HepG2 (cell line): ENCODE data around the gene ZFHX3. TPM values are rescaled to one million over a fixed set of nuclear protein-coding genes. Genes with fewer than 3 reads are reported as not detected.

Experiments
- ATAC-seq: fragments of 200-7000 bp; cut with Tn5 transposase; 3 replicates; pipeline ENCODE4 v1.9.1; 2020; ENCODE audit warnings: mild to moderate bottlenecking, moderate library complexity
- BruUV-seq: library from RNA; stranded (reverse); fragments of 400-500 nt; replicated peaks from 2 replicates; lab custom pipeline; 2021; lab: Mats Ljungman, UMichigan
- CTCF ChIA-PET: fragments of 300-600 bp; formaldehyde crosslinking; extraction: SDS; loops from one replicate; lab custom pipeline; 2021; ENCODE audit warnings: low total read pairs, inconsistent platforms, low intra/inter-chr PET ratio; lab: Yijun Ruan, JAX
- POLR2A ChIA-PET: fragments of 350-600 bp; sonication (Branson Sonifier 250); formaldehyde crosslinking; loops from one replicate; lab custom pipeline; 2020; ENCODE audit warnings: antibody characterized with exemption, inconsistent platforms; lab: Yijun Ruan, JAX
- DNase-seq: peaks from one replicate; pipeline ENCODE4 v3.0.0-alpha.2; 2015; ENCODE audit warnings: low spot score
- FAIRE-seq: peaks from 3 replicates; lab custom pipeline; 2011; peaks lifted over from hg19 to GRCh38; lab: Jason Lieb, UNC
- H2AFZ ChIP-seq: one replicate; pipeline ENCODE4 v1.6.1; 2011; ENCODE audit warnings: low read length, inconsistent platforms
- H3K27ac ChIP-seq: fragments of 300-600 bp; 3 replicates; pipeline ENCODE4 v1.8.0; 2011; ENCODE audit warnings: mixed run types, mild to moderate bottlenecking, mixed read lengths, low read length, inconsistent platforms; ENCODE audit not compliant: insufficient read depth; ENCODE audit errors: extremely low read length
- H3K27me3 ChIP-seq, 2 experiments: fragments of 200-600 bp in 1 of 2; 2 replicates in 1 of 2; 3 replicates in 1 of 2; pipeline versions ENCODE4 v1.6.0 to v1.8.0; 2011; ENCODE audit warnings: low read length in 2 of 2, mild to moderate bottlenecking in 2 of 2, moderate library complexity in 2 of 2, inconsistent platforms in 1 of 2; ENCODE audit not compliant: insufficient read depth in 2 of 2, control insufficient read depth in 1 of 2
- H3K36me3 ChIP-seq, 2 experiments: fragments of 200-600 bp in 1 of 2; replicated peaks in 1 of 2; 2 replicates in 1 of 2; 3 replicates in 1 of 2; pipeline versions ENCODE4 v1.5.1 to v1.8.0; 2011; ENCODE audit warnings: low read length in 2 of 2, inconsistent platforms in 1 of 2; ENCODE audit not compliant: insufficient read depth in 2 of 2, control insufficient read depth in 1 of 2
- H3K4me1 ChIP-seq: 2 replicates; pipeline ENCODE4 v1.5.1; 2012; ENCODE audit warnings: low read length, inconsistent platforms; ENCODE audit not compliant: insufficient read depth
- H3K4me2 ChIP-seq: 2 replicates; pipeline ENCODE4 v1.6.0; 2011; ENCODE audit warnings: low read depth, low read length, inconsistent platforms
- H3K4me3 ChIP-seq, 3 experiments: fragments of 200-600 bp in 1 of 3; sonication (generic), shearing (Covaris generic) in 1 of 3; replicated peaks in 1 of 3; 2 replicates each; pipeline ENCODE4 v1.5.1; 2011 to 2016; ENCODE audit warnings: low read length in 3 of 3, inconsistent platforms in 2 of 3, low read depth in 2 of 3, mild to moderate bottlenecking in 2 of 3, control low read depth in 1 of 3, mixed read lengths in 1 of 3; ENCODE audit not compliant: insufficient read depth in 1 of 3
- H3K79me2 ChIP-seq: one replicate; pipeline ENCODE4 v1.6.1; 2011; ENCODE audit warnings: low read length, inconsistent platforms; ENCODE audit not compliant: insufficient read depth
- H3K9ac ChIP-seq: 2 replicates; pipeline ENCODE4 v1.6.0; 2011; ENCODE audit warnings: mild to moderate bottlenecking, low read depth, low read length, inconsistent platforms; ENCODE audit not compliant: insufficient read depth
- H3K9me3 ChIP-seq: 2 replicates; pipeline ENCODE4 v1.5.1; 2012; ENCODE audit warnings: mild to moderate bottlenecking, low read length
- H4K20me1 ChIP-seq: 2 replicates; pipeline ENCODE4 v1.6.0; 2011; ENCODE audit warnings: inconsistent platforms, mild to moderate bottlenecking, low read length, moderate library complexity; ENCODE audit not compliant: insufficient read depth
- HOXA9 ChIP-seq: sonication (generic); formaldehyde crosslinking; IDR thresholded peaks from 2 replicates; pipeline ENCODE4 v1.8.1; 2022; ENCODE audit warnings: missing genetic modification reagents, mild to moderate bottlenecking, moderate library complexity, borderline replicate concordance
- KLF12 ChIP-seq: sonication (generic); formaldehyde crosslinking; IDR thresholded peaks from 2 replicates; pipeline ENCODE4 v1.4.0; 2020; ENCODE audit warnings: missing genetic modification reagents, borderline replicate concordance
- KLF13 ChIP-seq: sonication (generic); formaldehyde crosslinking; IDR thresholded peaks from 2 replicates; pipeline ENCODE4 v1.4.0; 2020; ENCODE audit warnings: mild to moderate bottlenecking, missing genetic modification reagents
- NFE2L1 ChIP-seq: sonication (generic); formaldehyde crosslinking; IDR thresholded peaks from 2 replicates; pipeline ENCODE4 v1.4.0; 2020; ENCODE audit warnings: missing genetic modification reagents, mild to moderate bottlenecking, borderline replicate concordance
- PLRG1 ChIP-seq: fragments of 450-650 bp; conservative IDR thresholded peaks from 2 replicates; pipeline ENCODE4 v1.6.1; 2016
- RCOR2 ChIP-seq: IDR thresholded peaks from 2 replicates; pipeline ENCODE4 v1.6.1; 2016; ENCODE audit warnings: missing biosample characterization, missing genetic modification reagents
- RFXANK ChIP-seq: IDR thresholded peaks from 2 replicates; pipeline ENCODE4 v1.6.1; 2016
- SCMH1 ChIP-seq: sonication (generic); formaldehyde crosslinking; IDR thresholded peaks from 2 replicates; pipeline ENCODE4 v1.9.0; 2021; ENCODE audit warnings: missing genetic modification reagents, mild to moderate bottlenecking, borderline replicate concordance
- SMC3 ChIP-seq: IDR thresholded peaks from 2 replicates; pipeline ENCODE4 v1.6.1; 2011; ENCODE audit warnings: low read length, improper control_type of control experiment
- SNAPC2 ChIP-seq: sonication (generic); formaldehyde crosslinking; IDR thresholded peaks from 2 replicates; pipeline ENCODE4 v1.8.1; 2022; ENCODE audit warnings: mild to moderate bottlenecking, missing genetic modification reagents
- ZFYVE20 ChIP-seq: sonication (generic); formaldehyde crosslinking; IDR thresholded peaks from 2 replicates; pipeline ENCODE4 v1.8.0; 2023; ENCODE audit warnings: low read depth, mild to moderate bottlenecking, moderate library complexity, missing genetic modification reagents, borderline replicate concordance
- ZNF430 ChIP-seq: sonication (generic); formaldehyde crosslinking; IDR thresholded peaks from 2 replicates; pipeline ENCODE4 v1.9.0; 2021; ENCODE audit warnings: mild to moderate bottlenecking, missing genetic modification reagents
- ZNF550 ChIP-seq: sonication (generic); formaldehyde crosslinking; IDR thresholded peaks from 2 replicates; pipeline ENCODE4 v1.4.0; 2020; ENCODE audit warnings: mild to moderate bottlenecking, missing genetic modification reagents, borderline replicate concordance
- ZNF678 ChIP-seq: sonication (generic); formaldehyde crosslinking; IDR thresholded peaks from 2 replicates; pipeline ENCODE4 v1.4.0; 2020; ENCODE audit warnings: mild to moderate bottlenecking, missing genetic modification reagents
- WGBS: methylation state at CpG from one replicate; pipeline ENCODE4 v1.1.6; 2017; ENCODE audit warnings: low lambda C conversion rate; 5-methylcytosine and 5-hydroxymethylcytosine counted together
- in situ Hi-C: cut with HindIII; loops from 2 replicates; pipeline ENCODE4 v1.10.0; 2017; ENCODE audit warnings: low pct_unique_long_range_greater_than_20kb; ENCODE audit not compliant: extremely low pct_ligation_motif_present
- intact Hi-C: fragments of 100-400 bp; cut with micrococcal nuclease; formaldehyde crosslinking; loops from one replicate; pipeline ENCODE4 v1.10.0; 2022; ENCODE audit not compliant: unreplicated experiment
- polyA plus RNA-seq, 8 experiments: library from polyadenylated mRNA; depleted of rRNA in 3 of 8; stranded (reverse) in 7 of 8; unstranded in 1 of 8; fragments of >200 nt; fragmentation: Illumina TruSeq in 4 of 8; extraction: Trizol in 4 of 8; gene quantifications; 2 replicates each; pipeline versions ENCODE4 v1.2.1 to v1.2.3, GENCODE V29; 2011 to 2016; ENCODE audit warnings: low read depth in 4 of 8, missing spikeins in 1 of 8, mixed read lengths in 1 of 8; ENCODE audit not compliant: insufficient read depth in 1 of 8
- total RNA-seq, 5 experiments: library from RNA; depleted of rRNA; stranded (reverse); fragments of >200 nt; fragmentation: Illumina TruSeq; extraction: Trizol; gene quantifications; 2 replicates each; pipeline ENCODE4 v1.2.3, GENCODE V29; 2016; ENCODE audit warnings: low read depth in 1 of 5
- TF ChIP-seq, protein P1 (sequence below): sonication (generic); formaldehyde crosslinking; IDR thresholded peaks from 2 replicates; pipeline ENCODE4 v1.9.0; 2021; ENCODE audit warnings: missing genetic modification reagents, borderline replicate concordance
- TF ChIP-seq, protein P2 (sequence below): sonication (generic); formaldehyde crosslinking; IDR thresholded peaks from 2 replicates; pipeline ENCODE4 v1.5.0; 2020; ENCODE audit warnings: mild to moderate bottlenecking, missing genetic modification reagents

Gene ZFHX3
- total and polyA plus RNA-seq, 2 of the 13 experiments (the other 11 are each of a cell fraction or from before 2014, with no cell fraction given): 5.0 to 6.0 TPM

DNA sequence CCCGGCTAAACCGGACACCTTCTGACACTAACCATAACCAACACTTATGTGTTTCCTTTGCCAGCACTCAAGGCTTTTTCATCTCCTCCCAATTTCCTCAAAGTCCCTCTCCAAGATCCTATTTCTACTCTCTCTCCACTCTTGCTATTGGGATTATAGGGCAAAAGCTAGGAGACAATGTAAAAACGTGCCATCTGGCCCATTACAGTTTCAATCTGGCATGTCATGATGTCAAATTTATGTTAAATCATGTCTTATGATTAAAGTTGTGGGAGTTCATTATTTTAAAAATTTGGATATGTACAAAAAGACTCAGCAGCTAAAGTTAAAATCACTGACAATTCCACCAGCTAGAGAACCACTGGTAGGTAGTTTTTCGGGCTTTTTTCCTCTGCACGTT lies 77.3 kb downstream of the ZFHX3 start:
- H3K4me3 ChIP-seq: no peak overlapping the region
- peaks cover 51% of the 10 kb centered on the region for H3K79me2 ChIP-seq
- no peak overlapping the region for H3K27ac ChIP-seq
- peaks cover 3 to 23% of the 10 kb centered on the region in 2 experiments; a peak in 3 of 5 replicates for H3K36me3 ChIP-seq
- FAIRE-seq: no peak
- peaks cover 27% of the 10 kb centered on the region for H3K4me1 ChIP-seq
- TF ChIP-seq KLF13 (CRISPR knock-in tag) (no peak), ZNF550 (CRISPR knock-in tag) (no peak), RCOR2 (CRISPR knock-in tag) (no peak), KLF12 (no peak), ZNF678 (CRISPR knock-in tag) (no peak), PLRG1 (no peak), ZFYVE20 (CRISPR knock-in tag) (no peak), RFXANK (CRISPR knock-in tag) (no peak), SNAPC2 (CRISPR knock-in tag) (no peak), NFE2L1 (no peak), SMC3 (no peak), SCMH1 (CRISPR knock-in tag) (no peak), HOXA9 (CRISPR knock-in tag) (no peak), ZNF430 (CRISPR knock-in tag) (no peak)
- TF ChIP-seq, protein P1, sequence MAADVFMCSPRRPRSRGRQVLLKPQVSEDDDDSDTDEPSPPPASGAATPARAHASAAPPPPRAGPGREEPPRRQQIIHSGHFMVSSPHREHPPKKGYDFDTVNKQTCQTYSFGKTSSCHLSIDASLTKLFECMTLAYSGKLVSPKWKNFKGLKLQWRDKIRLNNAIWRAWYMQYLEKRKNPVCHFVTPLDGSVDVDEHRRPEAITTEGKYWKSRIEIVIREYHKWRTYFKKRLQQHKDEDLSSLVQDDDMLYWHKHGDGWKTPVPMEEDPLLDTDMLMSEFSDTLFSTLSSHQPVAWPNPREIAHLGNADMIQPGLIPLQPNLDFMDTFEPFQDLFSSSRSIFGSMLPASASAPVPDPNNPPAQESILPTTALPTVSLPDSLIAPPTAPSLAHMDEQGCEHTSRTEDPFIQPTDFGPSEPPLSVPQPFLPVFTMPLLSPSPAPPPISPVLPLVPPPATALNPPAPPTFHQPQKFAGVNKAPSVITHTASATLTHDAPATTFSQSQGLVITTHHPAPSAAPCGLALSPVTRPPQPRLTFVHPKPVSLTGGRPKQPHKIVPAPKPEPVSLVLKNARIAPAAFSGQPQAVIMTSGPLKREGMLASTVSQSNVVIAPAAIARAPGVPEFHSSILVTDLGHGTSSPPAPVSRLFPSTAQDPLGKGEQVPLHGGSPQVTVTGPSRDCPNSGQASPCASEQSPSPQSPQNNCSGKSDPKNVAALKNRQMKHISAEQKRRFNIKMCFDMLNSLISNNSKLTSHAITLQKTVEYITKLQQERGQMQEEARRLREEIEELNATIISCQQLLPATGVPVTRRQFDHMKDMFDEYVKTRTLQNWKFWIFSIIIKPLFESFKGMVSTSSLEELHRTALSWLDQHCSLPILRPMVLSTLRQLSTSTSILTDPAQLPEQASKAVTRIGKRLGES: no peak
- TF ChIP-seq, protein P2, sequence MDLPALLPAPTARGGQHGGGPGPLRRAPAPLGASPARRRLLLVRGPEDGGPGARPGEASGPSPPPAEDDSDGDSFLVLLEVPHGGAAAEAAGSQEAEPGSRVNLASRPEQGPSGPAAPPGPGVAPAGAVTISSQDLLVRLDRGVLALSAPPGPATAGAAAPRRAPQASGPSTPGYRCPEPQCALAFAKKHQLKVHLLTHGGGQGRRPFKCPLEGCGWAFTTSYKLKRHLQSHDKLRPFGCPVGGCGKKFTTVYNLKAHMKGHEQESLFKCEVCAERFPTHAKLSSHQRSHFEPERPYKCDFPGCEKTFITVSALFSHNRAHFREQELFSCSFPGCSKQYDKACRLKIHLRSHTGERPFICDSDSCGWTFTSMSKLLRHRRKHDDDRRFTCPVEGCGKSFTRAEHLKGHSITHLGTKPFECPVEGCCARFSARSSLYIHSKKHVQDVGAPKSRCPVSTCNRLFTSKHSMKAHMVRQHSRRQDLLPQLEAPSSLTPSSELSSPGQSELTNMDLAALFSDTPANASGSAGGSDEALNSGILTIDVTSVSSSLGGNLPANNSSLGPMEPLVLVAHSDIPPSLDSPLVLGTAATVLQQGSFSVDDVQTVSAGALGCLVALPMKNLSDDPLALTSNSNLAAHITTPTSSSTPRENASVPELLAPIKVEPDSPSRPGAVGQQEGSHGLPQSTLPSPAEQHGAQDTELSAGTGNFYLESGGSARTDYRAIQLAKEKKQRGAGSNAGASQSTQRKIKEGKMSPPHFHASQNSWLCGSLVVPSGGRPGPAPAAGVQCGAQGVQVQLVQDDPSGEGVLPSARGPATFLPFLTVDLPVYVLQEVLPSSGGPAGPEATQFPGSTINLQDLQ (CRISPR knock-in tag): no peak
- ChIA-PET CTCF (no interaction called here), POLR2A (no interaction called here)
- no peaks in the 10 kb centered on the region for H3K27me3 ChIP-seq
- in situ Hi-C loops: no loop called here
- WGBS: 96% methylated on average over 5 of the region's 5 CpGs
- H3K9me3 ChIP-seq: no peaks in the 10 kb centered on the region
- no peak for DNase-seq
- no peak for ATAC-seq
- TSS peak; percentile 18 for BruUV-seq
- H2AFZ ChIP-seq: no peak overlapping the region
- peaks cover 12% of the 10 kb centered on the region; the same call in 1 of the 2 replicates for H4K20me1 ChIP-seq
- no peak overlapping the region for H3K4me2 ChIP-seq
- H3K9ac ChIP-seq: no peak overlapping the region
- intact Hi-C loops: no loop called here
